K562 (cell line): Measurements from ENCODE around the gene GRK1. TPM values are rescaled to one million over a fixed set of nuclear protein-coding genes. Genes with fewer than 3 reads are reported as not detected.

ENCODE experiments used
- ATAC-seq: fragments of 200-7000 bp; cut with Tn5 transposase; 3 replicates; pipeline ENCODE4 v1.9.1; 2020; ENCODE audit warnings: moderate library complexity
- BruUV-seq: library from RNA; stranded (reverse); fragments of 400-500 nt; replicated peaks from 2 replicates; lab custom pipeline; 2021; lab: Mats Ljungman, UMichigan
- CTCF ChIA-PET: fragments of 300-600 bp; formaldehyde crosslinking; extraction: SDS; loops from one replicate; lab custom pipeline; 2021; ENCODE audit warnings: low intra/inter-chr PET ratio; lab: Yijun Ruan, JAX
- POLR2A ChIA-PET: fragments of 300-600, 350-650 bp; sonication (Branson Sonifier 250); formaldehyde crosslinking; extraction: SDS; loops from one replicate; lab custom pipeline; 2021; ENCODE audit warnings: antibody characterized with exemption, inconsistent platforms; lab: Yijun Ruan, JAX
- DNase-seq, 4 experiments: peaks; one replicate each; pipeline versions ENCODE4 v3.0.0 to v3.0.0-alpha.2; 2011 to 2018; ENCODE audit warnings: low spot score in 3 of 4, mixed read lengths in 3 of 4; ENCODE audit errors: extremely low read depth in 1 of 4
- FAIRE-seq: peaks from 2 replicates; lab custom pipeline; 2011; peaks lifted over from hg19 to GRCh38; lab: Jason Lieb, UNC
- H2AFZ ChIP-seq: 2 replicates; pipeline ENCODE4 v1.6.0; 2011; ENCODE audit warnings: low read depth, low read length, control low read depth, inconsistent platforms
- H3K27ac ChIP-seq: fragments of 200-600 bp; 3 replicates; pipeline ENCODE4 v1.8.0; 2011; ENCODE audit warnings: low read depth, mild to moderate bottlenecking, control low read depth, inconsistent platforms, low read length, moderate library complexity, mixed read lengths; ENCODE audit errors: extremely low read depth
- H3K27me3 ChIP-seq, 2 experiments: fragments of 300-600 bp in 1 of 2; 2 replicates in 1 of 2; 3 replicates in 1 of 2; pipeline versions ENCODE4 v1.6.0 to v1.8.0; 2011; ENCODE audit warnings: inconsistent platforms in 2 of 2, low read length in 2 of 2, mild to moderate bottlenecking in 1 of 2, mixed read lengths in 1 of 2, moderate library complexity in 1 of 2; ENCODE audit not compliant: control insufficient read depth in 2 of 2, insufficient read depth in 2 of 2
- H3K36me3 ChIP-seq: fragments of 300-600 bp; 3 replicates; pipeline ENCODE4 v1.8.0; 2011; ENCODE audit warnings: mild to moderate bottlenecking, low read length, inconsistent platforms; ENCODE audit not compliant: control insufficient read depth, insufficient read depth
- H3K4me1 ChIP-seq, 2 experiments: fragments of 200-600 bp in 1 of 2; replicated peaks in 1 of 2; 2 replicates in 1 of 2; 3 replicates in 1 of 2; pipeline versions ENCODE4 v1.5.1 to v1.8.0; 2011; ENCODE audit warnings: inconsistent platforms in 2 of 2, low read length in 2 of 2, mild to moderate bottlenecking in 1 of 2, mixed read lengths in 1 of 2, moderate library complexity in 1 of 2; ENCODE audit not compliant: control insufficient read depth in 2 of 2, insufficient read depth in 2 of 2
- H3K4me2 ChIP-seq: 2 replicates; pipeline ENCODE4 v1.6.1; 2011; ENCODE audit warnings: low read length, control low read depth, inconsistent platforms, mixed read lengths; ENCODE audit not compliant: insufficient read depth
- H3K4me3 ChIP-seq: fragments of 200-600 bp; sonication (generic), shearing (Covaris generic); 2 replicates; pipeline ENCODE4 v1.5.1; 2016; ENCODE audit warnings: control low read depth, inconsistent platforms
- H3K79me2 ChIP-seq: fragments of 200-600 bp; 3 replicates; pipeline ENCODE4 v1.8.0; 2011; ENCODE audit warnings: low read length, inconsistent platforms; ENCODE audit not compliant: control insufficient read depth, insufficient read depth
- H3K9ac ChIP-seq, 2 experiments: 2 replicates each; pipeline versions ENCODE4 v1.6.0 to v1.6.1; 2011; ENCODE audit warnings: low read depth in 2 of 2, low read length in 2 of 2, control low read depth in 1 of 2, inconsistent platforms in 1 of 2, mild to moderate bottlenecking in 1 of 2, mixed read lengths in 1 of 2; ENCODE audit not compliant: insufficient read depth in 1 of 2
- H3K9me1 ChIP-seq: one replicate; pipeline ENCODE4 v1.6.0; 2011; ENCODE audit warnings: inconsistent platforms, mild to moderate bottlenecking, low read length, moderate library complexity; ENCODE audit not compliant: control insufficient read depth, insufficient read depth
- H3K9me3 ChIP-seq: replicated peaks from 2 replicates; pipeline ENCODE4 v1.5.1; 2011; ENCODE audit warnings: low read depth, low read length, inconsistent platforms; ENCODE audit not compliant: control insufficient read depth, insufficient read depth
- H4K20me1 ChIP-seq: replicated peaks from 2 replicates; pipeline ENCODE4 v1.6.1; 2011; ENCODE audit warnings: low read length, inconsistent platforms, mixed read lengths; ENCODE audit not compliant: control insufficient read depth, insufficient read depth
- CREB1 ChIP-seq, 2 experiments: sonication (generic) in 1 of 2; formaldehyde crosslinking in 1 of 2; IDR thresholded peaks; 2 replicates each; pipeline versions ENCODE4 v1.6.1 to v1.8.0; 2012 to 2022; ENCODE audit warnings: inconsistent platforms in 1 of 2, mild to moderate bottlenecking in 1 of 2, missing genetic modification reagents in 1 of 2, moderate library complexity in 1 of 2
- XRCC5 ChIP-seq: fragments of 200-400 bp; formaldehyde crosslinking; IDR thresholded peaks from 2 replicates; pipeline ENCODE4 v1.6.1; 2017; ENCODE audit warnings: low read depth, mild to moderate bottlenecking, low read length
- WGBS: fragments of 100-300 bp; shearing (Covaris generic); methylation state at CpG from one replicate; pipeline ENCODE4 v1.1.6; 2016; ENCODE audit warnings: low coverage, mixed read lengths; ENCODE audit not compliant: insufficient coverage; ENCODE audit errors: missing lambda C conversion rate; 5-methylcytosine and 5-hydroxymethylcytosine counted together
- in situ Hi-C: fragments of 300-500 bp; cut with MboI; formaldehyde crosslinking; loops from 4 replicates; pipeline ENCODE4 v1.15.0; 2018; ENCODE audit warnings: inconsistent platforms, mixed read lengths
- intact Hi-C: fragments of 100-400 bp; cut with micrococcal nuclease; formaldehyde crosslinking; loops from 2 replicates; pipeline ENCODE4 v1.14.2; 2022
- polyA plus RNA-seq, 8 experiments: library from polyadenylated mRNA; depleted of rRNA in 4 of 8; stranded (reverse) in 5 of 8; unstranded in 3 of 8; fragments of >200 nt; fragmentation: Nextera tagmentation in 2 of 8; fragmentation: Illumina TruSeq in 1 of 8; extraction: Ambion mirVana in 2 of 8; extraction: Trizol in 1 of 8; gene quantifications; 2 replicates each; pipeline versions ENCODE4 v1.2.1 to v1.2.3, GENCODE V29; 2011 to 2014; ENCODE audit warnings: inconsistent platforms in 1 of 8, missing spikeins in 1 of 8
- total RNA-seq, 7 experiments: library from RNA; depleted of rRNA in 6 of 7; stranded (reverse); fragments of >200 nt in 6 of 7; fragmentation: Illumina TruSeq in 2 of 7; extraction: Trizol in 2 of 7; gene quantifications; 2 replicates each; pipeline versions ENCODE4 v1.2.1 to v1.2.3, GENCODE V29; 2011 to 2021; ENCODE audit warnings: low replicate concordance in 1 of 7
- TF ChIP-seq, protein P1 (sequence below): IDR thresholded peaks from 2 replicates; pipeline ENCODE4 v1.6.1; 2014; ENCODE audit warnings: antibody characterized with exemption

Gene GRK1
- total and polyA plus RNA-seq, 9 of the 15 experiments (the other 6 are each of a cell fraction or from before 2014, with no cell fraction given): 0.09 TPM; not detected in 8

DNA sequence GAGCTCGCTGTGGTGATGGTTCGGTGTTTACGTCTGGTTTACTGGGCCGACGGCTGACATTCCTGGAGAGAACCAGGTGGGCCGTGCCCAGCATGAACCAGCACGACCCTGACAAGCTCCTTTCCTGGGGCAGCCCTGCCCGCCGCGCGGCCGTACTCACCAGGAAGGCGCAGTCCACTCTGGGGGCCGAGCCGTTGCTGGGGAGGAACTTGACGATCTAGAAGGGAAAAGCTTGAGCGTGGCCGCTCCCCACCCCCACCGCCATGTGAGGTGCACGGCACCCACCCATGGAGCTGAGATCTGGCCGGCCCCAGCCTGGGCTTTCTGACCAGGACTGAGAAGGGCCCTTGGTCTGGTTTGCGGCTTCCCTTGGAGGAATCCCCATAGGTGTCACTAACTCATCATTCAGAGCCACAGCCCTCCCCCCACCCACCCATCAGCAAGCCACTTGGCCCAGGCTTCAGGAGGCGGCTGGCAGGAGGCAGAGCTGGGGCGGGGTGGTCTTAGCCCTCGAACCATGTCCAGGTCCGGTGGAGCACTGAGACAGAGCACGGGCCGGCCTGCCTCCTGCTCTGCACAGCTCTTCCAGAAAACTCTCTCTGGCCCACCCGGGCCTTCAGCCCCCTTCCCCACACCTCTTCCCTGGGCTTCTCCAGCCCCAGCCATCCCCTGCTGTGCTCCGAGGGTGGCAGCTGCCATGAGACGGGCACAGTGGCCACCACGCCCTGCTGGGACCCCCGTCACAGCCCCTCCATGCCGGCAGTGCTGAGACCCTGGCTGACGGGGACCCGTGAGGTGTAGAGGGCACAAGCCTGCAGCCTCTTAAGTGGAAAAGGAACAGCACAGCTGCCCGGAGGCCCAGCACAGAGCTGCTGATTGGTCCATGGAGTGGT lies 15.3 kb upstream of the GRK1 start:
- POLR2A ChIA-PET: interaction anchor here (0.6 kb wide), 1 partner anchor 1409 kb away, joined by 5 read pairs; no protein-coding TSS in a partner anchor
- no peaks in the 10 kb centered on the region; the same call in 1 of the 2 replicates for H4K20me1 ChIP-seq
- H3K4me1 ChIP-seq: peaks cover 0 to 7% of the 10 kb centered on the region in 2 experiments; a peak in 1 of 5 replicates
- TF ChIP-seq CREB1 (IDR thresholded peaks at IDR 0.05) (no peak), CREB1 (CRISPR knock-in tag; IDR thresholded peaks at IDR 0.05) (no peak), XRCC5 (no peak)
- TF ChIP-seq, protein P1, sequence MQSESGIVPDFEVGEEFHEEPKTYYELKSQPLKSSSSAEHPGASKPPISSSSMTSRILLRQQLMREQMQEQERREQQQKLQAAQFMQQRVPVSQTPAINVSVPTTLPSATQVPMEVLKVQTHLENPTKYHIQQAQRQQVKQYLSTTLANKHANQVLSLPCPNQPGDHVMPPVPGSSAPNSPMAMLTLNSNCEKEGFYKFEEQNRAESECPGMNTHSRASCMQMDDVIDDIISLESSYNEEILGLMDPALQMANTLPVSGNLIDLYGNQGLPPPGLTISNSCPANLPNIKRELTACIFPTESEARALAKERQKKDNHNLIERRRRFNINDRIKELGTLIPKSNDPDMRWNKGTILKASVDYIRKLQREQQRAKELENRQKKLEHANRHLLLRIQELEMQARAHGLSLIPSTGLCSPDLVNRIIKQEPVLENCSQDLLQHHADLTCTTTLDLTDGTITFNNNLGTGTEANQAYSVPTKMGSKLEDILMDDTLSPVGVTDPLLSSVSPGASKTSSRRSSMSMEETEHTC: no peak
- TF ChIP-seq, all 486 proteins: peak for 0
- H2AFZ ChIP-seq: no peak overlapping the region
- 29% methylated on average over 24 of the region's 37 CpGs for WGBS
- H3K27ac ChIP-seq: no peak overlapping the region
- FAIRE-seq (no peak), DNase-seq (no peak), ATAC-seq (no peak)
- no peaks in the 10 kb centered on the region for H3K9me3 ChIP-seq
- H3K9ac ChIP-seq: no peak overlapping the region
- peaks cover 13 to 53% of the 10 kb centered on the region in 2 experiments; a peak in 4 of 5 replicates for H3K27me3 ChIP-seq
- no peaks in the 10 kb centered on the region for H3K9me1 ChIP-seq
- no peaks in the 10 kb centered on the region for H3K36me3 ChIP-seq
- no peaks in the 10 kb centered on the region for H3K79me2 ChIP-seq
- in situ Hi-C loops (loop anchor here (10.0 kb wide), 1 partner anchor 263 kb away; no protein-coding TSS in a partner anchor), intact Hi-C loops (no loop called here)
- H3K4me2 ChIP-seq: no peak overlapping the region
- BruUV-seq: no TSS peak
- H3K4me3 ChIP-seq: no peak overlapping the region
- CTCF ChIA-PET: no interaction called here
